Hindlimb muscle (tissue), 1 donor: Measurements from ENCODE around the gene BANP. TPM values are rescaled to one million over a fixed set of nuclear protein-coding genes. Genes with fewer than 3 reads are reported as not detected.

Experiments
- DNase-seq: peaks from one replicate; pipeline ENCODE4 v3.0.0-alpha.2; 2013
- polyA plus RNA-seq: library from polyadenylated mRNA; unstranded; fragments of 120-200 nt; gene quantifications from one replicate; pipeline ENCODE4 v1.2.1, GENCODE V29; 2013; ENCODE audit not compliant: insufficient read length

BANP gene
- polyA plus RNA-seq, 1 donor = 16.9 TPM

- no peak for DNase-seq
Observed at GRCh38 chr16:87949071-87949744, 2.0 kb upstream of the BANP start.

GRCh38 chr16:87951552-87952538 lies 611 bp downstream of the BANP start:
- DNase-seq = no peak

- DNase-seq = no peak
Observed at GRCh38 chr16:87952751-87953150, 1.5 kb downstream of the BANP start.

- no peak for DNase-seq
Observed at GRCh38 chr16:87953308-87954215, 2.3 kb downstream of the BANP start.

GRCh38 chr16:87954361-87954760 lies 3.1 kb downstream of the BANP start:
- DNase-seq = no peak

GRCh38 chr16:87954826-87955225 lies 3.6 kb downstream of the BANP start:
- DNase-seq = no peak

GRCh38 chr16:87955302-87956097 lies 4.3 kb downstream of the BANP start:
- DNase-seq = no peak

- DNase-seq = no peak
Observed at GRCh38 chr16:87956098-87956364, 4.8 kb downstream of the BANP start.

GRCh38 chr16:87956365-87957231 lies 5.4 kb downstream of the BANP start:
- DNase-seq = peak; percentile 68

GRCh38 chr16:87957296-87958094 lies 6.3 kb downstream of the BANP start:
- DNase-seq = no peak

- no peak for DNase-seq
Observed at GRCh38 chr16:87958632-87959031, 7.4 kb downstream of the BANP start.

- DNase-seq = no peak
Observed at GRCh38 chr16:87959391-87959990, 8.3 kb downstream of the BANP start.

- no peak for DNase-seq
Observed at GRCh38 chr16:87960296-87960695, 9.1 kb downstream of the BANP start.

GRCh38 chr16:87960852-87961251 lies 9.6 kb downstream of the BANP start:
- peak; percentile 40 for DNase-seq

GRCh38 chr16:87961623-87962022 lies 10.4 kb downstream of the BANP start:
- DNase-seq = no peak

- peak; percentile 80 for DNase-seq
Observed at GRCh38 chr16:87963400-87963799, 12.2 kb downstream of the BANP start.

GRCh38 chr16:87964049-87964659 lies 12.9 kb downstream of the BANP start:
- no peak for DNase-seq

GRCh38 chr16:87965417-87965816 lies 14.2 kb downstream of the BANP start:
- no peak for DNase-seq

GRCh38 chr16:87966064-87966645 lies 14.9 kb downstream of the BANP start:
- peak; percentile 73 for DNase-seq
